ENCODE results near the gene TXNRD2.

DNA sequence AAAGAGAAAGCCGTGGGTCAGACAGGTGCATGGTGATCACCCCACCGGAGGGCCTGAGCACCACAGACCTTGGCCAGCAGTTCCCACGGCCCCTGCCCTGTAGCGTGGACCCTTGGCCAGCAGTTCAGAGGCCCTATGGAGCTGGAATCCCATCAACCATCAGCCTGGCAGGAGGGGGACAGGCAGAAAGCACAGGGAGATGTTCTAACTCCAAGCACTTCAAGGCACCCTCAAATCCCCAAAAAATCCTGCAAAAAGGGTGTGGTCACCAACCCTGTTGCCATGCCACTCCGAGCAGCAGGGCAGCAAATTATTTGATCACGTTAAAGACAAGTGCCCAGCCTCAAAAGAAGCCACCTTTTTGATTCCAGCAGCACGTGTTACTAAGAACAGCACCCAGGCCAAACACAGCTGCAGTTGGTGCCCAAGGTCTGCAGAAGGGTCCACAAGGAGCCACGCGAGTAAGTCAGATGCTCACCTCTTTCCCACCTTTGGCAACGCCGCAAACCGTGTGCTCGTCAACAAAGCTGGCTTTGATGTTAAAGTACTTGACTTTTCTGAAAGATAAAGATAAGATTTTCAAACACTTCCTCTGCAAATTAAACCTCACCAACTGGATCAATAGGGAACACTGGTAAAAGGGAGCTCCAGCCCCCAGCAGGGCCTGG lies 26.2 kb downstream of the TXNRD2 start:
- TF ChIP-seq CTCF (IDR thresholded peaks at IDR 0.05) (no peak), EZH2 (IDR thresholded peaks at IDR 0.05; ENCODE audit: borderline replicate concordance, insufficient read depth, low read depth, low read length, poor library complexity, severe bottlenecking) (no peak)
